NCI-H2171 (cell line): ENCODE results near the gene IKBKG.
"Not testable (repeated sequence)": the region's sequence is repeated elsewhere in the genome, so short reads cannot be mapped to it uniquely, and the experiment has no call there.

Source experiments
- DNase-seq: peaks from one replicate; lab custom pipeline; 2025; lab: John Stamatoyannopoulos, UW

Gene IKBKG

GRCh38 chrX:154547245-154548027 lies at the start of gene IKBKG:
IKBKG (plus strand) TSS chrX:154547620; CDS start chrX:154552003, 4,383 bp downstream.
- DNase-seq: peak; percentile 83

DNA sequence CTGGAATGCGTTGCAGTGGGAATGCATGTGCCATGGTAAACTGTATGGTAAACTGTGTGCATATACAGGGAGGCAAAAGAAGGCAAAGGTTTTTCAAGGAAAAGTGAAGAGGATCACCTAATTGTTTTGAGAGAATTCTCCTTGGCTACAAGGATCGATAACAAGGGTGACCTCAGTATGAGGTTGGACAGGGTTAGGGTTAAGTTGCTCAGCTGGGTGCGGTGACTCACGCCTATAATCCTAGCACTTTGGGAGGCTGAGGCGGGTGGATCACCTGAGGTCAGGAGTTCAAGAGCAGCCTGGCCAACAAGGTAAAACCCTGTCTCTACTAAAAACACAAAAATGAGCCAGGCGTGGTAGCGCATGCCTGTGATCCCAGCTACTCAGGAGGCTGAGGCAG lies 46.0 kb upstream of the IKBKG start:
- DNase-seq: not testable (repeated sequence)

DNA sequence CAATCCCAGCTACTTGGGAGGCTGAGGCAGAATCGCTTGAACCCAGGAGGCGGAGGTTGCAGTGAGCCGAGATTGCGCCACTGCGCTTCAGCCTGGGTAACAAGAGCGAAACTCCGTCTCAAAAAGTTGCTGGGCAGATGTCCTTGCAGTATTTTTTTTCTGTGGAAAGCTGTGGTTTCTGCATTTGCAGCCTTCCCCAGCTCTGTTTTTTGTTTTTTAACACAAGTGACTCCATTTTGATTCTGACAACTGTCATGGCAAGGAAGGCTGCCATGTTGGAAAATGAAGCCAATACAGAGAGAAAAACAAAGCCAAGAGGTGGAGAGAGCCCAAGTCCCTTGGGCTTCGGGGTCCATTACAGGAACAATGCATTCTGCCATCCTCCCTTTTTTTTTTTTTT lies 45.3 kb upstream of the IKBKG start:
- no peak for DNase-seq

GRCh38 chrX:154502989-154503388 lies 44.4 kb upstream of the IKBKG start:
- no peak for DNase-seq

- no peak for DNase-seq
Measured at GRCh38 chrX:154505734-154506133, 41.7 kb upstream of the IKBKG start.

GRCh38 chrX:154506483-154507332 lies 40.7 kb upstream of the IKBKG start:
- DNase-seq: no peak

DNA sequence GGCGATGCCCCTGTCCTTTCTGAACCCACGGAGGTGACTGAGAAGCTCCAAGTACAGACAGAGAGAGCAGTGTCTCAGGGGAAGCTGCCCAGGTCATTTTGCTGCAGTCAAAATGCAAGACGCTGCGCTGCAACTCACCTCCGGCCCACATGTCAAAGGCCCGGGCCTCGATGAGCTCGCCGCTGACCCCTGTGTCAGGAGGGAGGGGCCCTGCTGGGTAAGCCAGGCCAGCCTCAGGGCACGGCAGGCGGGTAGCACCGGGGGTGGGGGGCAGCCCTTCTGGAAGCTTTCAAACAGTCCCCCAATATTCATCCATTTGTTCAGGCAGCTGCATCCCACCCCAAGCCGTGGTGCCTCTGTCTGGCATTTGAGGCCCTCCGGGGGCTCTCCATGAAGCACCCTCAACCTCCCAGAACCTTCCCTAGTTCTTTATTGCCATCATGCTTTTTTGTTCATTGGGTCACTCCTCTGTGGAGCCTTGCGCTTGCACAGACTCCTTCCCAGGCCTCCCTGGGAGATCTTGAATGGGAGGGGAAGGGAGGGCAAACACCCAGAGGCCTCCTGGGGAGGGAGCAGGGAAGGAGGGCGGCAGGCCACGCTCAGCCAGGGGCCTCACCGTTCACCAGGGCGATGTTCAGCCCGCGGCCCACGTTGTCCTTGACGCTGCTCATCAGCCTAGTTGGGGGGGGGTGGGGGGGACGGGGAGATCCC lies 39.6 kb upstream of the IKBKG start:
- DNase-seq: no peak

DNA sequence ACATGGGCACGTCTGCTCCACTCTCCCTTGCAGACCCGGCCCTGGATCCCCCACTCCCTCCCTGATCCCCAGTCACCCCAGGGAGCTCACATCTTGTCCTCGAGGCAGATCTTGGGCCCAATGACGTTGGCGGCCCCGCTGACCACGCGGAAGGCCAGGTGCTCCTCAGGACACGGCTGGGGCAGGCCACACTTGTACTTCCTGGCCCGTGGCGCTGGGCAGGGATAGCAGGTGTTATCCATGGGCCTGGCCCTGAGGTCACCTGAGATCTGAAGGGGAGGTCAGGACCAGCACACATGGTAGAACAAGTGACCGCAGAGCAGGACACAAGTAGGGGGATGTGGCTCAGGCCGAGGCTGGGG lies 39.1 kb upstream of the IKBKG start:
- DNase-seq: no peak

DNA sequence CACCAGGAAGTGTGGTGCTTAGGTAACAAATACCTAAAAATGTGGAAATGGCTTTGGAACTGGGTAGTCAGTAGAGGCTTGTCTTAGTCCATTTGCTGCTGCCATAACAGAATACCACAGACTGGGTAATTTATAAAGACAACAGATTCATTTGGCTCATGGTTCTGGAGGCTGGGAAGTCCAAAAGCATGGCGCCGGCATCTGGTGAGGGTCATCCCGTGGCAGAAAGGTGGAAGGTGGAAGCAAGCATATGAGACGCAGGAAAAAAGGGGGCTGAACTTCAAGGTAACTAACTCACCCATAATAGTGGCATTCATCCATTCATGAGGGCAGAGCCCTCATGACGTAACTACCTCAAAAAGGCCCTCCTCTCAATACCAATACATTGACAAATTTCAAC lies 38.0 kb upstream of the IKBKG start:
- no peak for DNase-seq

DNA sequence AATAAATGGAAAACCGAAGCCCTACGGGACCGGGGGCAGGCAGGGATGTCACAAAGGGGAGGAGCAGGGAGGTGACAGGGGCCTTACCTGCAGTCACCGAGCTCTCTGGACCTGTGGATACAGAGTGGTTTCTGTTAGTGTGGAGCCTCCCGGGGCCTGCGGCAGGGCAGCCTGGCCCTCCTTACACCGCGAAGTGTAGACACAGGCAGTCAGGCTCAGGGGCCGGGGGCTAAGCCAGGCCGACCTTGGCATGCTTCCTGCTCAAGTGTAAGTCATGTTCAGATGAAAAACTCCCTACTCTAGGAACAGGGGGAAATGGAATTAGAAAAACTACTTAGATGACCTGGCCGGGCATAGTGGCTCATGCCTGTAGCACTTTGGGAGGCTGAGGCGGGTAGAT lies 35.7 kb upstream of the IKBKG start:
- DNase-seq: no peak

- no peak for DNase-seq
Measured at GRCh38 chrX:154512879-154513553, 34.4 kb upstream of the IKBKG start.

- no peak for DNase-seq
Measured at GRCh38 chrX:154513716-154514115, 33.7 kb upstream of the IKBKG start.

GRCh38 chrX:154515090-154515965 lies 32.1 kb upstream of the IKBKG start:
- DNase-seq: no peak

DNA sequence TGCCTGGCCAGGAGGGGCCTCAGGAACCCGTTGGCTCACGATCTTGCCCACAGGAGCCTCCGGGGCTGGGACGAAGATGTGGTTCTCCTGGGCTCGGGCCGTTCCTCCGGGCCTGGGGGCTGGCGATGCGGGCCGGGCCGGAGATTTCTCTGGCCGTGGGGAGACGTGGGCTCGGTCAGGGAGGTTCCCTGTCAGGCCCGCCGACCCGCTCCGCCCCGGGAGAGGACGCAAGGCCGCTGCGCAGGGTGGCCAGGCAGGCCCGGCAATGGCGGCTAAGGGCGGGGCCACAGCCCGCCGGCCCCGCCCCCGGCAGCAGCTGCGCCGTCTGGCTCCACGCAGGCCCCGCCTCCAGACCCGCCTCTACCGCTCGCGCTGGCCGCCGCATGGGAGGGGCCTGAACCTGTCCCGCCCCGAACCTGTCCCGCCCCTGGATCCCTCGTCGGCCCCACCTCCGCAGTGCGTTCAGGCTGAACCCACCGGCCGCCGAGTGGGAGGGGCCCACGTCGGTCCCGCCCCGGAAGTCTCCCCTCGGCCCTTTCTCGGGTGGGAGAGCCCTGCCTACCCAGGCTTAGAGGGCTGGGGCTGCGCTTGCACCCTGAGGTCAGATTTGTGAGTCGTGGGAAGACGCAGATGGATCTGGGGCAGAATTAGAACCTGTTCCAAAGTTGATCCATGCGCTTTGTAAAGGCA lies 31.3 kb upstream of the IKBKG start, which contains the start of gene FAM3A:
TSS of gene FAM3A (minus strand) at position 267 of the 690 bp plus-strand sequence. CDS start 460 bp downstream, outside the sequence.
- DNase-seq: peak; percentile 78

- no peak for DNase-seq
Measured at GRCh38 chrX:154516656-154517100, 30.7 kb upstream of the IKBKG start.

- no peak for DNase-seq
Measured at GRCh38 chrX:154517101-154517781, 30.2 kb upstream of the IKBKG start.

GRCh38 chrX:154519389-154519788 lies 28.0 kb upstream of the IKBKG start:
- no peak for DNase-seq

GRCh38 chrX:154525606-154526490 lies 21.6 kb upstream of the IKBKG start:
- no peak for DNase-seq
